ENCODE data around the gene ISYNA1.
A peak's percentile ranks its signal among the peaks of the same experiment; 100 is the strongest.

ISYNA1 gene

GRCh38 chr19:18430417-18431144 is 7.4 kb downstream of the ISYNA1 start:
- no peak for TF ChIP-seq CTCF (IDR thresholded peaks at IDR 0.05; ENCODE audit: low read depth, low read length, poor library complexity, severe bottlenecking)
- Histone ChIP-seq H3K4me1 (ENCODE audit: control insufficient read depth, low read length) (peaks cover 74% of the 10 kb centered on the region), H3K4me2 (ENCODE audit: low read length) (peak overlapping the region; percentile 74; the same call in 1 of the 2 replicates), H3K27me3 (ENCODE audit: control insufficient read depth, low read length) (no peaks in the 10 kb centered on the region), H3K36me3 (ENCODE audit: control insufficient read depth, low read length) (peaks cover 49% of the 10 kb centered on the region), H3K27ac (ENCODE audit: low read depth, low read length) (no peak overlapping the region), H3K79me2 (ENCODE audit: control insufficient read depth, low read length) (peaks cover 36% of the 10 kb centered on the region), H3K9me2 (replicated peaks; ENCODE audit: control insufficient read depth, low read length) (no peaks in the 10 kb centered on the region), H4K20me1 (ENCODE audit: control insufficient read depth, insufficient read depth, low read depth, low read length) (0 out of 2 replicates have a peak, but pooled peaks cover 3% of the 10 kb centered on the region), H3F3A (ENCODE audit: control insufficient read depth, insufficient read depth) (peaks cover 9% of the 10 kb centered on the region), H3K4me3 (ENCODE audit: low read length) (no peak overlapping the region), H3K9me3 (ENCODE audit: control insufficient read depth, insufficient read depth, low read length) (no peaks in the 10 kb centered on the region)

- Histone ChIP-seq H3K9me2 (replicated peaks; ENCODE audit: control insufficient read depth, low read length) (no peaks in the 10 kb centered on the region), H3K4me3 (ENCODE audit: low read length) (peak overlapping the region; percentile 67), H4K20me1 (ENCODE audit: control insufficient read depth, insufficient read depth, low read depth, low read length) (0 out of 2 replicates have a peak, but pooled peaks cover 3% of the 10 kb centered on the region), H3K4me1 (ENCODE audit: control insufficient read depth, low read length) (peaks cover 82% of the 10 kb centered on the region), H3K27ac (ENCODE audit: low read depth, low read length) (peak overlapping the region; percentile 53), H3F3A (ENCODE audit: control insufficient read depth, insufficient read depth) (peaks cover 9% of the 10 kb centered on the region), H3K9me3 (ENCODE audit: control insufficient read depth, insufficient read depth, low read length) (no peaks in the 10 kb centered on the region), H3K4me2 (ENCODE audit: low read length) (peak overlapping the region; percentile 74), H3K27me3 (ENCODE audit: control insufficient read depth, low read length) (no peaks in the 10 kb centered on the region), H3K36me3 (ENCODE audit: control insufficient read depth, low read length) (peaks cover 47% of the 10 kb centered on the region), H3K79me2 (ENCODE audit: control insufficient read depth, low read length) (peaks cover 43% of the 10 kb centered on the region)
- TF ChIP-seq EZH2phosphoT487 (IDR thresholded peaks at IDR 0.05; ENCODE audit: borderline replicate concordance, low read length): no peak
Measured at GRCh38 chr19:18429717-18430416, 8.1 kb downstream of the ISYNA1 start.

GRCh38 chr19:18428787-18429674 is 8.9 kb downstream of the ISYNA1 start:
- no peak for TF ChIP-seq EZH2phosphoT487 (IDR thresholded peaks at IDR 0.05; ENCODE audit: borderline replicate concordance, low read length)
- TF ChIP-seq CTCF (IDR thresholded peaks at IDR 0.05; ENCODE audit: low read depth, low read length, poor library complexity, severe bottlenecking): no peak
- H3K9me3 ChIP-seq (ENCODE audit: control insufficient read depth, insufficient read depth, low read length): no peaks in the 10 kb centered on the region
- peaks cover 47% of the 10 kb centered on the region for H3K36me3 ChIP-seq (ENCODE audit: control insufficient read depth, low read length)
- no peaks in the 10 kb centered on the region for H3K27me3 ChIP-seq (ENCODE audit: control insufficient read depth, low read length)
- no peaks in the 10 kb centered on the region for H3K9me2 ChIP-seq (replicated peaks; ENCODE audit: control insufficient read depth, low read length)
- H3K27ac ChIP-seq (ENCODE audit: low read depth, low read length): peak overlapping the region; percentile 53
- peaks cover 90% of the 10 kb centered on the region for H3K4me1 ChIP-seq (ENCODE audit: control insufficient read depth, low read length)
- H3F3A ChIP-seq (ENCODE audit: control insufficient read depth, insufficient read depth): peaks cover 12% of the 10 kb centered on the region
- H3K79me2 ChIP-seq (ENCODE audit: control insufficient read depth, low read length): peaks cover 51% of the 10 kb centered on the region
- H3K4me2 ChIP-seq (ENCODE audit: low read length): peak overlapping the region; percentile 74
- peaks cover 7% of the 10 kb centered on the region; the same call in 1 of the 2 replicates for H4K20me1 ChIP-seq (ENCODE audit: control insufficient read depth, insufficient read depth, low read depth, low read length)
- peak overlapping the region; percentile 67 for H3K4me3 ChIP-seq (ENCODE audit: low read length)

Data from DOHH2 (cell line).